NCI-H460 (cell line): ENCODE results near the gene SLC25A39. TPM values are rescaled to one million over a fixed set of nuclear protein-coding genes. Genes with fewer than 3 reads are reported as not detected.
"Not testable (repeated sequence)": the region's sequence is repeated elsewhere in the genome, so short reads cannot be mapped to it uniquely, and the experiment has no call there.

ENCODE experiments used
- DNase-seq: peaks from one replicate; pipeline ENCODE4 v3.0.0-alpha.2; 2016; ENCODE audit warnings: low read depth; ENCODE audit errors: extremely low read depth
- total RNA-seq: library from RNA; depleted of rRNA; stranded (reverse); fragments of >200 nt; shearing (Covaris generic); gene quantifications from 2 replicates; pipeline ENCODE4 v1.2.3, GENCODE V29; 2014

SLC25A39 gene
- total RNA-seq, 1 experiment from 2014 or later = 116 TPM

DNA sequence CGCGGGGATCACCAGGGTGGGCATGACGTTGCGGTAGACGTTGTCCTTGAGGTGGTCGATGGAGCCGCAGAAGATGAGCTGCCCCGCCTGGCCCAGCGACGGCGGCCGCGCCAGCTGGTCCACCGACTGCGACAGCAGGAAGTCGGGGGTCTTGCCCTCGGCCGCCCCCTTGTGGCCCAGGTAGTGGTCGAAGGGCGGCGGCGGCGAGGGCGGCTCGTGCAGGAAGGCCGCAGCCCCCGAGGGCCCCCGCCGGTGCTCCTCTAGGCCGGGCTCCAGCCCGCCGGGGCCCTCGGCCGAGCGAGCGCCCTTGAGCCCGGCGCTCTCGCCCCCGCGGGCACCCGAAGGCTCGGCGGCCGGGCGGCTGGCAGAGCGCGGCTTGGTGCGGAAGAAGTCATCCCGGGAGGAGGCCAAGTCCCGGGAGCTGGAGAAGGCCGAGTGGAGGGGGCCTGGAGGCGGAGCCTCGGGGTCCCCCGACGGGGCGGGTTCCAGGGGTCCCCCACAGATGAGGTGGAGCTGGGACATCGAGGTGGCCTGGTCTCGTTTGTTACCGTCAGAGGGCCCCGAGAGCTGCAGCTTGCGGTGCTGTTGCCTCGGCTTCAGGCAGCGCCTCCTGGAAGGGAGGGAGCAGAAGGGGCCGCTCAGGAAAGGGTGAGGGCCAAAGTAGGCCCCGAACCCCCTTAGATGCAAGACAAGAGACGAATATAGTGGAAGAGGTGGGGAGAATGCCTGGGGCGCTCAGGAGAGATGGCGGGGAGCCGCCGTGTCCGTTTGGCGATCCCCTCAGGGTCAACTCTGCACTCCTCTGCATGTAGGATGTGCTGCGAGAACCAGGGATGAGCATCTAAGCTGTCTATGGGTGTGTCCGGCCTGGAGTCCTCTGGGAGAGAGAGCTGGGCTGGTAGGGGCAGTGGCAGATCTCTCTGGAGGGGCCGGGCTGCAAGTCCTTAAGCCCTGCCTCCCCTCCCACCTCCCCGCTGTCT, 30.2 kb upstream of the SLC25A39 start:
- DNase-seq = no peak

DNA sequence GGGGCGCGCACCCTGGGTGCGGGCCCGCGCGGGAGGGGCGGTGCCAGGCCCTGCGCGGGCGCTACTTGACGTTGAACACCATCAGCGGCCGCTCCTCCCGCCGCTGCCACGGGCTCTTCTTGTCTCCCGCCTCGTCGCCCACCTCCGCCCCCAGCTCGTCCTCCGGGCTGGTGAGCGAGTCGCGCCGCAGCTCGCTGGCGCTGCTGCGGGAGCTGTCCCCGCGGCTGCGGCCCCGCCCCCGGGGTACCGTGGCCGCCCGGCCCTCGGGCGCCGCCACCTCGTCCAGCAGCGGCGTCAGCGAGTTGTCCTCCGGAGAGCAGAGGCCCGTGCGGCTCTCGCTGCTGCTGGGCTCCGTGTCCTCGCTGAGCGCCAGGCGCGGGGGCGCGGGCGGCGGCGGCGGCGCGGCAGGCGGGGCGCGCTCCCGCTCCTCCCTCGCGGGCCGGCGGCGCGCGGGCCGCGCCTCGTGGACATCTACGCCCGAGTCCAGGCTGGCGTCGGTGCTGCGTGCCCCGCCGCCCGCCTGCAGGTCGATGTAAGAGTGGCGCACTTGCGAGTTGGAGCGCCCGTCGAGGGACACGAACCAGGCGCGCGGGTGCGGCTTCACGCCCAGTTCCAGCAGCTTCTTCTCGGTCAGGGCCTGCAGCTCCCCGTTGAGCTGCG, 29.2 kb upstream of the SLC25A39 start:
- peak; percentile 22 for DNase-seq

DNA sequence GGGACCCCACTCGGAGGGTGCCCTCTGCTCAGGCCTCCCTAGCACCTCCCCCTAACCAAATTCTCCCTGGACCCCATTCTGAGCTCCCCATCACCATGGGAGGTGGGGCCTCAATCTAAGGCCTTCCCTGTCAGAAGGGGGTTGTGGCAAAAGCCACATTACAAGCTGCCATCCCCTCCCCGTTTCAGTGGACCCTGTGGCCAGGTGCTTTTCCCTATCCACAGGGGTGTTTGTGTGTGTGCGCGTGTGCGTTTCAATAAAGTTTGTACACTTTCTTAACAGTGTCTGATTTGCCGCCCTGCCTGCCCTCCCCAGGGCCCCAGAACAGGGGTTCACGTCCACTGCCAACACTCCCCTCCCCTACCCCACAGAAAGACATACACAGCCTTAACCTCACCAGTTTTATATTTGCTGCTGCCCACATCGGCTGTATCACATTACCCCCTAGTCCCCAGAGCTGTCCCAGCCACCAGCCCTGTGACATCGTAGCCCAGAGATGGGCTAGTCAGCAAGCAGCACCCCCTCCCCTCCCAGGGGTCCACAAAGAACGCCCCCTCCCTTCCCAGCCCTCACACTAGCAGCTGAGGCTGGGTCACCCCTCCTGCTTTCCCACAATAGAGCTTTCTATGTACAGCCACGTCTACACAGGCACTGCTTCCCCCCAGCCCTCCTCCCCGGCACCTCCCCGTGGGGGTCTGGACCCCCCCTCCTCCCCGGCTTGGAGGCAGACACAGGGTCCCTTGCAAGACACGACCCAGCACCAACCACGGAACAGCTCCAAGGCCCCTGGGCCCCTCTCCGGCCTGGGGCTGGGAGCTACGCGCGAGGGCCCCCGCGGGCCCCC, 28.4 kb upstream of the SLC25A39 start:
- no peak for DNase-seq

DNA sequence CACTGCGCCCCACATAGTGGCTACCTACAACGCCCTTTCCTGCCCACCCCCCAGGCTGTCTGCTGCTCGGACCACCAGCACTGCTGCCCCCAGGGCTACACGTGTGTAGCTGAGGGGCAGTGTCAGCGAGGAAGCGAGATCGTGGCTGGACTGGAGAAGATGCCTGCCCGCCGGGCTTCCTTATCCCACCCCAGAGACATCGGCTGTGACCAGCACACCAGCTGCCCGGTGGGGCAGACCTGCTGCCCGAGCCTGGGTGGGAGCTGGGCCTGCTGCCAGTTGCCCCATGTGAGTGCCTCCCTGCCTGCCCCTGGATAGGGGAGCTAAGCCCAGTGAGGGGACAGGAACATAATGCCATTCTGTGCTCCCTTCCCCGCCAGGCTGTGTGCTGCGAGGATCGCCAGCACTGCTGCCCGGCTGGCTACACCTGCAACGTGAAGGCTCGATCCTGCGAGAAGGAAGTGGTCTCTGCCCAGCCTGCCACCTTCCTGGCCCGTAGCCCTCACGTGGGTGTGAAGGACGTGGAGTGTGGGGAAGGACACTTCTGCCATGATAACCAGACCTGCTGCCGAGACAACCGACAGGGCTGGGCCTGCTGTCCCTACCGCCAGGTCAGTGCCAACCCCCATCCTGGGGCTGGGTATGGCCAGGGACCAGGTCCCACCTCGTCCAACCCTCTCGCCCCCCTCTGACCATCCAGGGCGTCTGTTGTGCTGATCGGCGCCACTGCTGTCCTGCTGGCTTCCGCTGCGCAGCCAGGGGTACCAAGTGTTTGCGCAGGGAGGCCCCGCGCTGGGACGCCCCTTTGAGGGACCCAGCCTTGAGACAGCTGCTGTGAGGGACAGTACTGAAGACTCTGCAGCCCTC, 27.6 kb upstream of the SLC25A39 start:
- no peak for DNase-seq

DNA sequence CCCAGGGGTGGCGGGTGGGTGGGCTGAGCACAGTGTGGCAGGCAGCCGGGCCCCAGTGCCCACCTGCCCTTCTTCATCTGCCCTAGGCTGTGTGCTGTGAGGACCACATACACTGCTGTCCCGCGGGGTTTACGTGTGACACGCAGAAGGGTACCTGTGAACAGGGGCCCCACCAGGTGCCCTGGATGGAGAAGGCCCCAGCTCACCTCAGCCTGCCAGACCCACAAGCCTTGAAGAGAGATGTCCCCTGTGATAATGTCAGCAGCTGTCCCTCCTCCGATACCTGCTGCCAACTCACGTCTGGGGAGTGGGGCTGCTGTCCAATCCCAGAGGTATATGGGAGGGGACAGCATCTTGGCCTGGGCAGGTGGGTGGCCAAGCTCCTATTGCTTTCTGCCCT, 26.8 kb upstream of the SLC25A39 start:
- DNase-seq = no peak

DNA sequence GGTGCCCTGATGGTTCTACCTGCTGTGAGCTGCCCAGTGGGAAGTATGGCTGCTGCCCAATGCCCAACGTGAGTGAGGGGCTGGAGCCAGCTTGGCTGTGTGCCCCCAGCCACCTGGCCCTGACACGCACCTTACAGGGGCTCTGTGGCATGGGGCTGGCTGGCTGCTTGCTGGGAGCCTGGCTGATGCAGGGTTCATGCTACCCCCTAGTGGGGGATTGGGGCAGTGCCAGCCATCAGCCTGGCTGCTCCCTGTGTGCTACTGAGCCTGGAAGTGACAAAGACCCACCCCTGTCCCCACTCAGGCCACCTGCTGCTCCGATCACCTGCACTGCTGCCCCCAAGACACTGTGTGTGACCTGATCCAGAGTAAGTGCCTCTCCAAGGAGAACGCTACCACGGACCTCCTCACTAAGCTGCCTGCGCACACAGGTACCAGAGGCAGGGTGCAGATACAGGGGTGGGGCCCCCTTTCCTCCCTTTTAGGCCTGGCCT, 26.2 kb upstream of the SLC25A39 start:
- DNase-seq = peak; percentile 59

DNA sequence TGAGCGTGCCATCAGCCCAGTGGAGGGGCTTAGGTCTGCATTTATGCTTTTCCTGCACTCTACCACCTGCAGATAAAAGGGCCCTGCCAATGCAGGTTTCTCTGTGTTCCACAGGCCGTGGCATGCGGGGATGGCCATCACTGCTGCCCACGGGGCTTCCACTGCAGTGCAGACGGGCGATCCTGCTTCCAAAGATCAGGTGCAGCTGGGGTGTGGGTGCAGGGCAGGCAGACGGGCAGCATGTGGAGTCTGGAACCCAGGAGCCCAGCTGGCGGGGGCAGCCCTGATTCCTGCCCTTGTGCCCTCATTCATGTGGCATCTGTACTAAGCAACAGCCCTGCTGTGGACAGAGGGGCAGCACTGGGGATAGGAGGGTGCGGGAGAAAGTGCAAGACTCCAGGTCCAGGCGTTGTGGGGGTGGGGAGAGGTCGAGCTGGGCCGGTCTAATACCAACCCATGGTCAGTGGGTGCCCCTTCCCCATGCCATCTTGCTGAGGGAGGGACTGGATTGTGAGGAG, 25.0 kb upstream of the SLC25A39 start:
- DNase-seq = no peak

DNA sequence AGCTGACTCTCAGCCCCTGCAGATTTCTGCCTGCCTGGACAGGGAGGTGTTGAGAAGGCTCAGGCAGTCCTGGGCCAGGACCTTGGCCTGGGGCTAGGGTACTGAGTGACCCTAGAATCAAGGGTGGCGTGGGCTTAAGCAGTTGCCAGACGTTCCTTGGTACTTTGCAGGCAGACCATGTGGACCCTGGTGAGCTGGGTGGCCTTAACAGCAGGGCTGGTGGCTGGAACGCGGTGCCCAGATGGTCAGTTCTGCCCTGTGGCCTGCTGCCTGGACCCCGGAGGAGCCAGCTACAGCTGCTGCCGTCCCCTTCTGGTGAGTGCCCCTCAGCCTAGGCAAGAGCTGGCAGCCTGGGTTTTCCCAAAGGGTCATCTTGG, 24.4 kb upstream of the SLC25A39 start:
- DNase-seq = no peak

DNA sequence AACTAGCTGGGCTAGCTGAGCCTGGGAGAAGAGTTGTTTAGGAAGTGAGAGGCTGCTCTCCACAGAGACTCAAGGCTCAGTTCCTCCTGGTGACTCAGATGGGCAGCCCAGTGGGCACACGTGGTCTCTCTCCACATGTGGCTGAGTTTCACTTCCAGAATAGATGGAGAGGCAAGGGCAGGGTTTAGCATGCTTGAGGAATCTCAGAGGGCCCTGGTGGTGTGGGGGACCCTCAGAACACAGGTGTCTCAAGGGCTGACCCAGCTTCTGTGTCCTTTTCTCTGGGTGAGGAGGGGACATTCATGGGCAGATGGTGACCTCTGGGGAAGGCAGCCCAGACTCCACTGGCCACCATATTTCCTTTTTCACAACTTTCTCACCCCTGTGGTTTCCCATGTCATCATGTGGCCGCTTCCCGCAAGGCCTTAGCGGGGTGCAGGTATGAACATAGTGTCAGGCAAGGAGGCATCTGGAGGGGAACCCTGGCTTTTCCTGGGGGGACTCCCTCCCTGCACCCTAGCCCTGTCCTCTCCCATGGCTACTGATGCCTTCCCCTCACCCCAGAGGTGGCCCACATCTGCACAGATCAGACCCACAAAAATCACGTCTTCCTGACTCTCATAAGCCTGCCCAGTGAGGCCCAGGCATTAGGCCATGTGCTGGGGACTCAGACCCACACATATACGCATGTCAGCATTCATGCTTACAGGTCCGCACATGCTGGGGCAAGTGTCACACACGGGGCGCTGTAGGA, 23.8 kb upstream of the SLC25A39 start:
- no peak for DNase-seq

DNA sequence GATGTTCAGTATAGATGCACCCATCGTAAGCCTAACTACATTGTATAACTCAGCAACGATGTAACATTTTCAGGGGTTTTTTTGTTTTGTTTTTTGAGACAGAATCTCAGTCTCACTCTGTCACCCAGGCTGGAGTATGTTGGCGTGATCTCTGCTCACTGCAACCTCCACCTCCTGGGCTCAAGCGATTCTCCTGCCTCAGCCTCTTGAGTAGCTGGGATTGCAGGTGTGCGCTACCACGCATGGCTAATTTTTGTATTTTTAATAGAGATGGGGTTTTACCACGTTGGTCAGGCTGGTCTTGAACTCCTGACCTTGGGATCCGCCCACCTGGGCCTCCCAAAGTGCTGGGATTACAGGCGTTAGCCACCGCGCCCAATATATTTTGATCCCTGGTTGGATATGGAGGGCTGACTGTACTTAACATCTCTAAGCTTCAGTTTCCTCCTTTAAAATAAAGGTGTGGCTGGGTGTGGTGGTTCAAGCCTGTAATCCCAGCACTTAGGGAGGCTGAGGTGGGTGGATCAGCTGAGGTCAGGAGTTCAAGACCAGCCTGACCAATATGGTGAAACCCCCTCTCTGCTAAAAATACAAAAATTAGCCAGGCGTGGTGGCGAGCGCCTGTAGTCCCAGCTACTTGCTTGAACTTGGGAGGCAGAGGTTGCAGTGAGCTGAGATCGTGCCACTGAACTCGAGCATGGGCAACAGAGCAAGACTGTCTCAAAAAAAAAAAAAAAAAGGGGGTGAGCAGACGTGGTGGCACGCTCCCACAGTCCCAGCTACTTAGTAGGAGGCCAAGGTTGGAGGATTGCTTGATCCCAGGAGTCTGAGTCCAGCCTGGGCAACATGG, 22.8 kb upstream of the SLC25A39 start:
- DNase-seq = not testable (repeated sequence)

DNA sequence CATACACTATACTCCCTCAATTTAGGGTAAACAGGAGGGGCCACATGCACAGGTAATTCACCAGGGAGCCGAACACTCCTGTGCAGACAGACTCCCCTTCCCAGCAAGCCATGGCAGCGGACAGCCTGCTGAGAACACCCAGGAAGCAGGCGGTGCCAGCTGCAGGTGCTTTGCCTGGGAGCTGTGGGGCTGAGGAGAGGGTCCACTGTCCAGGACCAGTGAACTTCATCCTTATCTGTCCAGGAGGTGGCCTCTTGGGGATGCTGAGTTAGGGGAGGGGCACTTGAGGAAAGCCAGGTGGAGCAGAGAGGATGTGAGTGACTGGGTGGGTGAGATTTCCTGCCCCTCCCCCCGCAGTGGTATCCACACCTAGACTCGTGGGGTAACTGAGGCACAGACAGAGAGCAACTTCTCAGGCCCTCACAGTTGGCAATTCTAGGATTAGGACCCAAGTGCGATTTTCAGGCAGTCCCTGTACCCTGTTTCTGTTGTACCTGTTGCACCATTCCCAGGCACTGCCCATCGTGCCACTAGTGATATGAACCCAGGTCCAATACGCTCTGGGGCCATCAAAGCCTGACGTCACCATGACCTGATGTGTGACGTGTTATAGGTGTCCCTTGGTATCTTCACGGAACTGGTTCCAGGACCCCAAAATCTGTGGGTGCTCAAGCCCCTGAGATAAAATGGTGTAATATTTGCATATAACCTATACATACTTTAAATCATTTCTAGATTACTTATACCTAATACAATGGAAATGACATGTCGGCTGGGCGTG, 21.6 kb upstream of the SLC25A39 start:
- DNase-seq = no peak

DNA sequence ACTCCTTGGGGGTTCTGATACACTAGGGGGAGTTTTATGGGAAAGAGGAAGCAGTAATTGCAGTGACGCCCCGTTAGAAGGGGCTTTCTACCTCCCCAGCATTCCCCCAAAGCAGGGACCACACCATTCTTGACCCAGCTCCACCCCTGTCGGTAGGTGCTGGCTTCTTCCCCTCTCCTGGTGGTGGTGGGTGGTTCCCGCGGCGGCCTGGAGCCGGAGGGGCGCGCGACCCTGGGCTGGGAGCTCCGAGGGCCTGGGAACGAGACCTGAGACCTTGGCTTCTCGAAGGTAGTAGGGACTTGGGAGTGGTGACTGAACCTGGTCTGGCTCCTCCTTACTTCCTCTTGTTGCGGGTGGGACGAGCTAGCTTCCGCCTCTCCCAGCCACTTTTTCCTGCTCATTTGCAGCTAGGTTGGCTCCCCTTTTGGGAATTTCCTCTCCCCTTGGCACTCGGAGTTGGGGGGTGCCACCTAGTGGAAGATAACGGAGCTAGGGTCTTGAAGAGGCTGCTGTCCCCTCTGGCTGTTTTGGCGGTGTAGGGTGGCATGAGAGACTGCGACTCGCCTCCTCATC, 20.9 kb upstream of the SLC25A39 start:
- peak; percentile 60 for DNase-seq

DNA sequence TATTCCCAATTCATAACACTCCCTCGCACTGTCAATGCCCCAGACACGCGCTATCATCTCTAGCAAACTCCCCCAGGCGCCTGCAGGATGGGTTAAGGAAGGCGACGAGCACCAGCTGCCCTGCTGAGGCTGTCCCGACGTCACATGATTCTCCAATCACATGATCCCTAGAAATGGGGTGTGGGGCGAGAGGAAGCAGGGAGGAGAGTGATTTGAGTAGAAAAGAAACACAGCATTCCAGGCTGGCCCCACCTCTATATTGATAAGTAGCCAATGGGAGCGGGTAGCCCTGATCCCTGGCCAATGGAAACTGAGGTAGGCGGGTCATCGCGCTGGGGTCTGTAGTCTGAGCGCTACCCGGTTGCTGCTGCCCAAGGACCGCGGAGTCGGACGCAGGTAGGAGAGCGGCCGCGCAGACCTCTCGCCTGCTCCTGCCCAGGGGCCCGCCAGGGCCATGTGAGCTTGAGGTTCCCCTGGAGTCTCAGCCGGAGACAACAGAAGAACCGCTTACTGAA, 20.4 kb upstream of the SLC25A39 start, which contains the start of gene GRN:
Gene GRN (plus strand): TSS at position 364 of the 515 bp plus-strand sequence. CDS start 3,863 bp downstream, outside the sequence.
- peak; percentile 99 for DNase-seq

DNA sequence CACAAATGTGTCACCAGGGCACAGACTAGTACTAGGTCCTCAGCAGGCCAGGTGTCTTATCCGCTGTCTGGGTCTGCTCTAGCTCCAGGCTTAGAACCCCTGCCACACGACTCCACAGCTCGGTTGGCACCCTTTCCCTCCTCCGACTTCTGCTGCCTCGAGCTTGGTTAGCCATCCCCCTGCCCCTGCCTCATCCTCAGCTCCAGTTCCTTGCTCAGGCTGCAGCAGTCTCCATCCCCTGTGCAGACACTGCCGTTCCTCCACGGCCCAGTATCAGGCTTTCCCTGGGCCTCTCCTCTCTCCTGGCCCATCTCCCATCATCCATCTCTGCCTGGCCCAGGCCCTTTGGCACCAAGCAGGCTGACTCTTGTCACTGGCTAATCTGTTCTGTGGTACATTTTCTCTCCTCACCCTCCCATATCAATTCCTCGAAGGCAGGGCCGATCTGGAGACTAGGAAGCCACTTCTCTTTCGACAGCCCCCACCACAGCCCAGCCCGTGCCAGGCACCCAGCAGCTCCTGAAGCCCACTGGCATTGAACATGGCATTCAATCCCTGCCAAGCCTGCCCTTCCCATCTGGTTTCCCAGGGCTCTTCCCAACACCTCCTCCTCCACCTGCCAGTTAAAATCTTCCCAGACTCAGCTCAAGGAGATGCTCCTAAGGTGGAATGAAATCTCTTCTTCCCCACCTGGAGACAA, 19.0 kb upstream of the SLC25A39 start:
- DNase-seq = no peak

DNA sequence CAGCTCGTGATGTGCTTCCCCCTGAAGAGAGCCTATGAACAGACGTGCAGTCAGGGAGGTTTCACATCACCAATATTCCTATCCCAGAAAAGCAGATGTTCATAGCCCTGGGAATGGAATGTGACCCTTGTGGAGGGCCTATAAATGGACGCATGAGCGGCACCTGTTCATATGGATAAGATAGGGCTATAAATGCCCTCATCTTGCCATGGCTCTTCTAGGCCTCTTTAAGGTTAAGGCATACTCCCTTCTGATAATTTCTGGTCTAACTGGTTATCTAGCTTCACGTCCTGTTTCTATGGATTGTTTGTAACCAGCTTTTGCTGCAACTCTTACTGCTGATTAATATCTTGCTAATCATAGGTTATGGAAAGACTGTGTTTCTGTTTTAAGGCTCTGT, 15.9 kb upstream of the SLC25A39 start:
- not testable (repeated sequence) for DNase-seq

DNA sequence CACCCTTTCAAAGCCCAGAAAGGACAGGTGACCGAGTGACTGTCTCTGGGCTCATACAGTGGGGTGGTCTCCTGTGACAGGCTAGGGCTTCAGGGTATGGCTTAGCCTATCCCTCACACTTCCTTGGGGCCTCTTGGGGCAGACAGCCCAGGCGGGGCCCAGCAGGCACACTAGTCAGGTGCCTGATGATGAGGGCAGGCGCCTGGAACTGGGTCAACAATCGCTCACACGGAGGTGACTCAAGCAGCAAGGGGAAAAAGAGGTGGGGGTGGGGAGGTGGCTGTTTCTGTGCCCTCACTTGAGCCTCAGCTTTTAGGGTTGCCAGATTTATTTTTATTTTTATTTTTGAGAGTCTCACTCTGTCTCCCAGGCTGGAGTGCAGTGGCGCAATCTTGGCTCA, 14.1 kb upstream of the SLC25A39 start:
- no peak for DNase-seq
